ENCODE measurements around the gene MRPS7. TPM values are rescaled to one million over a fixed set of nuclear protein-coding genes. Genes with fewer than 3 reads are reported as not detected.
A peak's percentile ranks its signal among the peaks of the same experiment; 100 is the strongest.

The MRPS7 gene
- total RNA-seq, 2 experiments from 2014 or later = 103 to 127 TPM

- H4K20me1 ChIP-seq (ENCODE audit: insufficient read depth, low read length) = no peaks in the 10 kb centered on the region; the same call in 1 of the 2 replicates
- H3K9me3 ChIP-seq (ENCODE audit: low read length) = no peaks in the 10 kb centered on the region
- intact Hi-C loops (cut with micrococcal nuclease; ENCODE audit: unreplicated experiment) = no loop called here
- no peak for DNase-seq (ENCODE audit: low spot score)
- H3K36me3 ChIP-seq (ENCODE audit: insufficient read depth, low read length) = peaks cover 67% of the 10 kb centered on the region
- H3K4me1 ChIP-seq (ENCODE audit: insufficient read depth, low read length, poor library complexity, severe bottlenecking) = peaks cover 71% of the 10 kb centered on the region
- H2AFZ ChIP-seq (ENCODE audit: low read length) = no peak overlapping the region
- BruUV-seq (replicated peaks) = no TSS peak
- H3K79me2 ChIP-seq (ENCODE audit: insufficient read depth, low read depth, low read length) = peaks cover 34% of the 10 kb centered on the region
- POLR2A ChIA-PET = interaction anchor here (0.7 to 1.1 kb wide), 9 partner anchors 16 to 404 kb away, joined by 3 to 10 read pairs (median 5); partner anchors contain the start of gene NUP85
- no peak overlapping the region for H3K27ac ChIP-seq (ENCODE audit: low read depth, low read length, poor library complexity, severe bottlenecking)
- TF ChIP-seq EZH2phosphoT487 (IDR thresholded peaks at IDR 0.05; ENCODE audit: borderline replicate concordance, low read depth, low read length) = no peak
- no peak for TF ChIP-seq CTCF (conservative IDR thresholded peaks at IDR 0.05; ENCODE audit: low read length)
- CTCF ChIA-PET (ENCODE audit: unreplicated experiment) = no interaction called here
- H3K4me2 ChIP-seq (ENCODE audit: low read length) = no peak overlapping the region
- no peak overlapping the region for H3K4me3 ChIP-seq (ENCODE audit: low read depth, low read length, poor library complexity, severe bottlenecking)
- H3K9me2 ChIP-seq (ENCODE audit: insufficient read depth, low read length) = no peaks in the 10 kb centered on the region
Observed at GRCh38 chr17:75246404-75246803, 15.3 kb upstream of the MRPS7 start.

GRCh38 chr17:75249564-75249963 is 12.1 kb upstream of the MRPS7 start:
- TF ChIP-seq EZH2phosphoT487 (IDR thresholded peaks at IDR 0.05; ENCODE audit: borderline replicate concordance, low read depth, low read length) (no peak), CTCF (conservative IDR thresholded peaks at IDR 0.05; ENCODE audit: low read length) (no peak)
- DNase-seq (ENCODE audit: low spot score) = no peak
- Histone ChIP-seq H3K4me1 (ENCODE audit: insufficient read depth, low read length, poor library complexity, severe bottlenecking) (peaks cover 55% of the 10 kb centered on the region), H3K4me2 (ENCODE audit: low read length) (peak overlapping the region; percentile 46), H3K4me3 (ENCODE audit: low read depth, low read length, poor library complexity, severe bottlenecking) (no peak overlapping the region), H4K20me1 (ENCODE audit: insufficient read depth, low read length) (peaks cover 9% of the 10 kb centered on the region), H3K9me2 (ENCODE audit: insufficient read depth, low read length) (no peaks in the 10 kb centered on the region), H2AFZ (ENCODE audit: low read length) (no peak overlapping the region), H3K79me2 (ENCODE audit: insufficient read depth, low read depth, low read length) (peaks cover 45% of the 10 kb centered on the region), H3K9me3 (ENCODE audit: low read length) (no peaks in the 10 kb centered on the region), H3K27ac (ENCODE audit: low read depth, low read length, poor library complexity, severe bottlenecking) (peak overlapping the region; percentile 39), H3K36me3 (ENCODE audit: insufficient read depth, low read length) (peaks cover 38% of the 10 kb centered on the region)
- intact Hi-C loops (cut with micrococcal nuclease; ENCODE audit: unreplicated experiment) = no loop called here
- CTCF ChIA-PET (ENCODE audit: unreplicated experiment) = interaction anchor here (0.5 to 2.3 kb wide), 4 partner anchors 9 to 92 kb away, joined by 3 to 8 read pairs (median 4); no protein-coding TSS in a partner anchor
- POLR2A ChIA-PET = interaction anchor here (1.0 to 5.0 kb wide), 6 partner anchors 12 to 45 kb away, joined by 3 to 36 read pairs (median 4); partner anchors contain the start of genes GGA3, MIF4GD, MRPS7 and SLC25A19
- BruUV-seq (replicated peaks) = TSS peak; percentile 57

GRCh38 chr17:75250009-75250471 is 11.6 kb upstream of the MRPS7 start:
- ChIA-PET CTCF (ENCODE audit: unreplicated experiment) (interaction anchor here (0.5 to 2.3 kb wide), 5 partner anchors 10 to 152 kb away, joined by 3 to 8 read pairs (median 3); no protein-coding TSS in a partner anchor), POLR2A (interaction anchor here (0.6 to 5.0 kb wide), 8 partner anchors 11 to 112 kb away, joined by 3 to 36 read pairs (median 4); partner anchors contain the start of genes GGA3, MIF4GD, MRPS7 and SLC25A19)
- peak; percentile 50 for DNase-seq (ENCODE audit: low spot score)
- Histone ChIP-seq H3K4me2 (ENCODE audit: low read length) (peak overlapping the region; percentile 46), H3K9me3 (ENCODE audit: low read length) (no peaks in the 10 kb centered on the region), H3K79me2 (ENCODE audit: insufficient read depth, low read depth, low read length) (peaks cover 45% of the 10 kb centered on the region), H4K20me1 (ENCODE audit: insufficient read depth, low read length) (peaks cover 9% of the 10 kb centered on the region), H3K27ac (ENCODE audit: low read depth, low read length, poor library complexity, severe bottlenecking) (peak overlapping the region; percentile 39), H2AFZ (ENCODE audit: low read length) (no peak overlapping the region), H3K9me2 (ENCODE audit: insufficient read depth, low read length) (no peaks in the 10 kb centered on the region), H3K4me3 (ENCODE audit: low read depth, low read length, poor library complexity, severe bottlenecking) (peak overlapping the region; percentile 9), H3K36me3 (ENCODE audit: insufficient read depth, low read length) (peaks cover 34% of the 10 kb centered on the region), H3K4me1 (ENCODE audit: insufficient read depth, low read length, poor library complexity, severe bottlenecking) (peaks cover 50% of the 10 kb centered on the region)
- intact Hi-C loops (cut with micrococcal nuclease; ENCODE audit: unreplicated experiment) = no loop called here
- no TSS peak for BruUV-seq (replicated peaks)
- no peak for TF ChIP-seq EZH2phosphoT487 (IDR thresholded peaks at IDR 0.05; ENCODE audit: borderline replicate concordance, low read depth, low read length)
- no peak for TF ChIP-seq CTCF (conservative IDR thresholded peaks at IDR 0.05; ENCODE audit: low read length)
